Retinal pigment epithelial cell (primary cell): ENCODE data around the gene ANTKMT.
A peak's percentile ranks its signal among the peaks of the same experiment; 100 is the strongest.

ENCODE experiments used
- DNase-seq: peaks from one replicate; pipeline ENCODE4 v3.0.0-alpha.2; 2010; ENCODE audit warnings: low read depth
- H3K4me3 ChIP-seq: 2 replicates; pipeline ENCODE4 v1.5.1; 2011; ENCODE audit warnings: mild to moderate bottlenecking, low read length, control low read depth, moderate library complexity
- TF ChIP-seq, protein P1 (sequence below): conservative IDR thresholded peaks from 2 replicates; pipeline ENCODE4 v1.5.1; 2011; ENCODE audit warnings: low read depth, low read length, control low read depth, inconsistent platforms

ANTKMT gene

DNA sequence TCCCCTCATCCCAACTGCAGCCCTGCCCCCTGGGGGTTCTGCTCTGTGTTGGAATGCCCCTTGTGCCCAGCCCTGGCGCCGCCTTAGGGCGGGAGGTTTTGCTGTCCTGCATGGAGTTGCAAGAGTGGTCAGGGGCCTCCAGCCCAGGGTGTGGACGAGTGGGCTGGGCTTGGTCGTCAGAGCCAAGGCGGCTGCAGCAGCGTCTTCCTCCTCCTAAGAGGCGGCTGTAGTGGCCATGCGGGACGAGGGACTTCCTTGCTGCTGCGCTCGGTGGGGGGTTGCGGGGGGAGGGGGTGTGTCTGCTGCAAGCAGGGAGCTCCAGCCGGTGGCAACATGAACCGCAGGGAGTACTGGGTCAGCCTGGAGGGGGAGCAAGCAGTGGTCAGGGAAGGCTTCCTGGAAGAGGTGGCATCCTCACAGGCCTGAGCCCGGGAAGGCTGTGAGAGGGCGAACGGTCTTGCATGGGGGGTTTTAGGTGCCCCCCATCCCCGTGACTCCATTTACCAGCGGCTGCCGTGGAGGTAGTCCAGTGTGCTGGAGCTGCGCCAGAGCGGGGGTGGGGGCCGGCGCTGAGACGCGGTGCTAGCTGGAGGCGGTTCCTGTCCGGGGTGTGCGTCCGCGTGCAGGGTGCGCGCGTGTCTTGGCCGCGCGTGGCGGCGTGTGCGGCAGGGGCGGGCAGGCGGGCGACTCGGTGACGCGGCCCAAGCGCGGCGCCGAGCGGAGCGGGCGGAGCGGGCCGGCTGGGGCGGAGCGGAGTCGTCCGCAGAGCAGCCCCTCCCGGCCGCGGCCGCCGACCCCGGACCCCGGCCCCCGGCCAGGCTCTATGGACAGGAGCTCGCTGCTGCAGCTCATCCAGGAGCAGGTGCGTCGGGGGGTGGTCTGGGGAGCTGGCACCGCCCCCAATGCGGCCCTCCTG, 45.7 kb upstream of the ANTKMT start, which contains the start of gene RHBDL1:
Gene RHBDL1 (plus strand): TSS at position 704 of the 916 bp plus-strand sequence. CDS start 120 bp downstream, at position 824.
- TF ChIP-seq, protein P1, sequence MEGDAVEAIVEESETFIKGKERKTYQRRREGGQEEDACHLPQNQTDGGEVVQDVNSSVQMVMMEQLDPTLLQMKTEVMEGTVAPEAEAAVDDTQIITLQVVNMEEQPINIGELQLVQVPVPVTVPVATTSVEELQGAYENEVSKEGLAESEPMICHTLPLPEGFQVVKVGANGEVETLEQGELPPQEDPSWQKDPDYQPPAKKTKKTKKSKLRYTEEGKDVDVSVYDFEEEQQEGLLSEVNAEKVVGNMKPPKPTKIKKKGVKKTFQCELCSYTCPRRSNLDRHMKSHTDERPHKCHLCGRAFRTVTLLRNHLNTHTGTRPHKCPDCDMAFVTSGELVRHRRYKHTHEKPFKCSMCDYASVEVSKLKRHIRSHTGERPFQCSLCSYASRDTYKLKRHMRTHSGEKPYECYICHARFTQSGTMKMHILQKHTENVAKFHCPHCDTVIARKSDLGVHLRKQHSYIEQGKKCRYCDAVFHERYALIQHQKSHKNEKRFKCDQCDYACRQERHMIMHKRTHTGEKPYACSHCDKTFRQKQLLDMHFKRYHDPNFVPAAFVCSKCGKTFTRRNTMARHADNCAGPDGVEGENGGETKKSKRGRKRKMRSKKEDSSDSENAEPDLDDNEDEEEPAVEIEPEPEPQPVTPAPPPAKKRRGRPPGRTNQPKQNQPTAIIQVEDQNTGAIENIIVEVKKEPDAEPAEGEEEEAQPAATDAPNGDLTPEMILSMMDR = no peak
- H3K4me3 ChIP-seq = peak within 1 kb of the TSS; percentile 46
- DNase-seq = no peak

GRCh38 chr16:675884-676564, 44.9 kb upstream of the ANTKMT start:
- H3K4me3 ChIP-seq = peak overlapping the region; percentile 46
- DNase-seq = no peak
- TF ChIP-seq, protein P1 = no peak

DNA sequence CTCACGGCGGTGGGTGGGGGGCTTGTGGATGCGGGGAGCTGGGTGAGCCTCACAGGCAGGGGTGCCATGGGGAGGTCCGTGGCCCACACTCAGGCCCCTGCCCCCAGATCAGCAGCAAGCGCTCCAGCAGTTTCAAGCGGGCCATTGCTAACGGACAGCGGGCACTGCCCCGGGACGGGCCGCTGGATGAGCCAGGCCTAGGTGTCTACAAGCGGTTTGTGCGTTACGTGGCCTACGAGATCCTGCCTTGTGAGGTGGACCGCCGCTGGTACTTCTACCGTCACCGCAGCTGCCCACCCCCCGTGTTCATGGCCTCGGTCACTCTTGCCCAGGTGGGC, 44.4 kb upstream of the ANTKMT start:
- TF ChIP-seq, protein P1 = no peak
- no peak overlapping the region for H3K4me3 ChIP-seq
- no peak for DNase-seq

- TF ChIP-seq, protein P1 = no peak
- no peak overlapping the region for H3K4me3 ChIP-seq
- DNase-seq = no peak
These were observed 44.0 kb upstream of the ANTKMT start for GRCh38 chr16:676913-677312.

DNA sequence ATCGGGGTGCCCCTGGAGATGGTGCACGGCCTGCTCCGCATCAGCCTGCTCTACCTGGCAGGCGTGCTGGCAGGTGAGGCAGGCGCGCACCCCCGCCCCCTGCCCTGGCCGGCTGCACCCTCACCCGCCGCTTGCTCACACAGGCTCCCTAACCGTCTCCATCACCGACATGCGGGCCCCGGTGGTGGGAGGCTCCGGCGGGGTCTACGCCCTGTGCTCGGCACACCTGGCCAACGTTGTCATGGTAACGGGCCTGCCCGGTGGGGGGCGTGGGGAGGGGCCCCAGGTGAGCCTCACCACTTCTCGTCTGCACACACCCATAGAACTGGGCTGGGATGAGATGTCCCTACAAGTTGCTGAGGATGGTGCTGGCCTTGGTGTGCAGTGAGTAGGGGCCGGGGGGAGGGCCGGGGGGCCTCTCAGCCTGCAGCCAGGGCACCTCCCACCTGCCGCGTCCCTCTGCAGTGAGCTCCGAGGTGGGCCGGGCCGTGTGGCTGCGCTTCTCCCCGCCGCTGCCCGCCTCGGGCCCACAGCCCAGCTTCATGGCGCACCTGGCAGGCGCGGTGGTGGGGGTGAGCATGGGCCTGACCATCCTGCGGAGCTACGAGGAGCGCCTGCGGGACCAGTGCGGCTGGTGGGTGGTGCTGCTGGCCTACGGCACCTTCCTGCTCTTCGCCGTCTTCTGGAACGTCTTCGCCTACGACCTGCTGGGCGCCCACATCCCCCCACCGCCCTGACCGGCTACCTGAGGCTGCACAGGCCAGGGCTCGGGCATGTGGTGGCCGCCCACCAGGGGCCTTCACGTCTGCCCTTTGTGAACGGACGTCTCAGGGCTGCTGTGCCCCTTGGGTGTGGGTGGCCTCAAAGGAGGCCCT, 43.4 kb upstream of the ANTKMT start:
- no peak for DNase-seq
- H3K4me3 ChIP-seq = no peak overlapping the region
- TF ChIP-seq, protein P1 = no peak

DNA sequence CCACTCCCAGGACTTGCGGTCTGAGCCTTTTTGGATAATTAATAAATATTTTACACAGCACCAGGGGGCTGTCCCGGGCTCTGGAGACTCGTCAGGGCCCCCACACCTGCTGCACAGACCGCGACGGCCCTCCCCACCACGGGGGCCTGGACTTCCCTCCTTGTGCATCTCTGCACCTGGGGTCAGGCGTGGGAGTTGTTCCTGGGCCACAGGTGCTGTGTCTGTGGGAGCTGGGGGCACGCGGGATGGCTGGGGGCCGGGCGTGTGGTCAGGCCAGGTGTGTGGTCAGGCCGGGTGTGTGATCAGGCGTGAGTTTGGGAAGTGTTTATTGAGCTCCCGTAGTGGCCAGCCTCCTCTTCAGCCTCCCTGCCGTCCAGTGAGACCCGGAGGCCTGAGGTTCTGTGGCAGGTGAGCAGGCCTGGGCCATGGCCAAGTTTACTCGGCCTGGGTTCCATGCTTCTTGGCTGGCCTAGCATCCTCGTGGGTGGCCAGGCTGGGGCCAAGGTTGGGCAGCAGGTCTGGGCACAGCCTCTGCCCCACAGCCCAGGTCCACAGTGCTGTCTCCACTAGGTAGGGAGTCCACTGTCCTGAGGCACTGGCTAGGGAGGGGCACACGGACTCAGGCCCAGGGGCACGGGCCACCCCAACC, 42.6 kb upstream of the ANTKMT start:
- TF ChIP-seq, protein P1 = no peak
- no peak for DNase-seq
- H3K4me3 ChIP-seq = no peak overlapping the region
